Smooth muscle cell (in vitro differentiated cells): ENCODE results near the gene CYFIP1. TPM values are rescaled to one million over a fixed set of nuclear protein-coding genes. Genes with fewer than 3 reads are reported as not detected.

Experiments
- DNase-seq: peaks from one replicate; lab custom pipeline; 2025; ENCODE audit not compliant: unreplicated experiment; lab: John Stamatoyannopoulos, UW
- H2AFZ ChIP-seq: fragments of 200-600 bp; sonication (generic); 2 replicates; pipeline ENCODE4 v1.6.0; 2016; ENCODE audit warnings: antibody characterized with exemption, low read depth, mild to moderate bottlenecking
- H3F3A ChIP-seq: fragments of 200-600 bp; sonication (generic); 2 replicates; pipeline ENCODE4 v1.6.0; 2017; ENCODE audit warnings: antibody characterized with exemption, low read depth
- H3K27ac ChIP-seq: fragments of 200-600 bp; sonication (generic); 2 replicates; pipeline ENCODE4 v1.5.1; 2016; ENCODE audit warnings: low read depth, mild to moderate bottlenecking
- H3K27me3 ChIP-seq: fragments of 200-600 bp; sonication (generic); 2 replicates; pipeline ENCODE4 v1.6.1; 2016; ENCODE audit warnings: low read depth, mild to moderate bottlenecking
- H3K36me3 ChIP-seq: fragments of 200-600 bp; sonication (generic); 2 replicates; pipeline ENCODE4 v1.5.1; 2016; ENCODE audit warnings: low read depth
- H3K4me1 ChIP-seq: fragments of 200-600 bp; sonication (generic); 2 replicates; pipeline ENCODE4 v1.5.1; 2016; ENCODE audit warnings: low read depth
- H3K4me2 ChIP-seq: fragments of 200-600 bp; sonication (generic); 2 replicates; pipeline ENCODE4 v1.6.0; 2016; ENCODE audit warnings: mild to moderate bottlenecking
- H3K4me3 ChIP-seq: fragments of 200-600 bp; sonication (generic); 2 replicates; pipeline ENCODE4 v1.5.1; 2016; ENCODE audit warnings: mild to moderate bottlenecking
- H3K79me2 ChIP-seq: fragments of 200-600 bp; sonication (generic); 2 replicates; pipeline ENCODE4 v1.6.0; 2016; ENCODE audit warnings: low read depth, mild to moderate bottlenecking
- H3K9ac ChIP-seq: fragments of 200-600 bp; sonication (generic); 2 replicates; pipeline ENCODE4 v1.6.0; 2016; ENCODE audit warnings: low read depth
- H3K9me3 ChIP-seq: fragments of 200-600 bp; sonication (generic); replicated peaks from 2 replicates; pipeline ENCODE4 v1.5.1; 2016; ENCODE audit warnings: low read depth
- H4K20me1 ChIP-seq: fragments of 200-600 bp; sonication (generic); 2 replicates; pipeline ENCODE4 v1.6.0; 2016; ENCODE audit warnings: low read depth
- CTCF ChIP-seq: fragments of 200-600 bp; sonication (generic); IDR thresholded peaks from 2 replicates; pipeline ENCODE4 v1.5.1; 2017; ENCODE audit warnings: borderline replicate concordance, mild to moderate bottlenecking, antibody characterized with exemption; ENCODE audit not compliant: insufficient read depth, poor library complexity, severe bottlenecking
- WGBS: methylation state at CpG from one replicate; pipeline ENCODE4 v1.1.7; 2016; ENCODE audit warnings: low lambda C conversion rate; 5-methylcytosine and 5-hydroxymethylcytosine counted together
- polyA plus RNA-seq: library from polyadenylated mRNA; unstranded; fragments of >200 nt; fragmentation: Nextera tagmentation; extraction: Ambion mirVana; gene quantifications from 2 replicates; pipeline ENCODE4 v1.2.1, GENCODE V29; 2016
- total RNA-seq: library from RNA; depleted of rRNA; stranded (reverse); fragments of >200 nt; gene quantifications from 2 replicates; pipeline ENCODE4 v1.2.3, GENCODE V29; 2014

CYFIP1 gene
- total and polyA plus RNA-seq, 2 experiments from 2014 or later, result 65.2 to 67.6 TPM

- H3K9me3 ChIP-seq, result no peaks in the 10 kb centered on the region
- no peaks in the 10 kb centered on the region for H3K36me3 ChIP-seq
- TF ChIP-seq CTCF, result no peak
- no peak overlapping the region for H2AFZ ChIP-seq
- peaks cover 81% of the 10 kb centered on the region for H4K20me1 ChIP-seq
- no peak for DNase-seq
- H3K27me3 ChIP-seq, result no peaks in the 10 kb centered on the region
- peak overlapping the region; percentile 19 for H3K27ac ChIP-seq
- no peak overlapping the region for H3K4me2 ChIP-seq
- H3K4me3 ChIP-seq, result no peak overlapping the region
- H3K4me1 ChIP-seq, result peaks cover 24% of the 10 kb centered on the region
- WGBS, result 86% methylated on average over 19 of the region's 19 CpGs
- H3F3A ChIP-seq, result peaks cover 5% of the 10 kb centered on the region
- peaks cover 100% of the 10 kb centered on the region for H3K79me2 ChIP-seq
- no peak overlapping the region for H3K9ac ChIP-seq
These were observed 135.5 kb downstream of the CYFIP1 start for GRCh38 chr15:22844421-22845288.

DNA sequence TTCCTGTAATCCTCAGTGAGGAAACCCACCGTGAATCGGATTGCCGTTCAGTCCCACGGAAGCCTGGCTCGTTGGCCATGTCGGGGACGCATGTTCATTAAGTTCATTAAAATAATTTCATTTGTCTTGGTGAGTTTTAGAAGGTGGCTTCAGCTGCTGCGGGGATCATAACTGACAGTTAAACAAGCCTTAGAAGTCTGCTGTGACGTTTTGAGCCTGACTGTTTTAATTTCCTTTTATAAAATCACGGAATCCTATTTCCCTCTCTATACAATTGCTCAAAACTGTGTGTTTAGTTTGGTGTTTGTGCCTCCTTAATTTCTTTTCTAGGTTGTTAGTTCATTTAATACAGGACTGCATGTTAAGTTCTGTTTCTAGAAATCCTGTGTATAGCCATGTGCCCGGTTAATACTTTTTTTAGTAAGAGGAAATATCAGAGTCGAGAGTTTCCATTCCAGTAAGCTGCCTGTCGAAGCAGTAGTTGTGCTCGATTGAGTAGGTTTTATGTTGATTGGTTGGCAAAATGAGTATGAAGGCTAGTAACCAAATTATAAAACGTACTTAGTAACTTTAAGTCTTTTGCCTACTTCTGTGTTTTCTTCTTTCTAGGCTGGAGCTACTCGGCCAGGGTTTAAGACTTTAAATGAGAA is 141.0 kb downstream of the CYFIP1 start:
- no peak for TF ChIP-seq CTCF
- Histone ChIP-seq H3K9me3 (no peaks in the 10 kb centered on the region), H3K4me3 (peak overlapping the region; percentile 85), H3K4me2 (peak overlapping the region; percentile 94), H3K27ac (peak overlapping the region; percentile 84), H3K79me2 (peaks cover 54% of the 10 kb centered on the region), H3K27me3 (no peaks in the 10 kb centered on the region), H2AFZ (peak overlapping the region; percentile 77), H3F3A (peaks cover 5% of the 10 kb centered on the region), H4K20me1 (peaks cover 28% of the 10 kb centered on the region), H3K36me3 (no peaks in the 10 kb centered on the region), H3K9ac (peak overlapping the region; percentile 93), H3K4me1 (peaks cover 17% of the 10 kb centered on the region)
- no peak for DNase-seq
- WGBS, result 1% methylated on average over 16 of the region's 16 CpGs

- Histone ChIP-seq H3K36me3 (no peaks in the 10 kb centered on the region), H2AFZ (peak within 1 kb of the TSS; percentile 77), H3K9ac (peak within 1 kb of the TSS; percentile 93), H4K20me1 (peaks cover 21% of the 10 kb centered on the region), H3K4me3 (peak within 1 kb of the TSS; percentile 85), H3K4me2 (peak within 1 kb of the TSS; percentile 94), H3K27ac (peak within 1 kb of the TSS; percentile 84), H3K27me3 (no peaks in the 10 kb centered on the region), H3K9me3 (no peaks in the 10 kb centered on the region), H3K4me1 (peaks cover 17% of the 10 kb centered on the region), H3K79me2 (peaks cover 47% of the 10 kb centered on the region), H3F3A (peaks cover 5% of the 10 kb centered on the region)
- under 1% methylated on average over 76 of the region's 83 CpGs for WGBS
- no peak for TF ChIP-seq CTCF
- peak; percentile 97 for DNase-seq
These were observed 141.7 kb downstream of the CYFIP1 start, which contains the start of gene NIPA2 for GRCh38 chr15:22838292-22839042. NIPA2 (plus strand) TSS chr15:22838666; CDS start chr15:22851732, 13,066 bp downstream.
